K562 (cell line): Measurements from ENCODE around the gene PIN1. TPM values are rescaled to one million over a fixed set of nuclear protein-coding genes. Genes with fewer than 3 reads are reported as not detected.

Experiments used
- AFF4 ChIP-seq: sonication (generic); formaldehyde crosslinking; IDR thresholded peaks from 2 replicates; pipeline ENCODE4 v1.8.0; 2023; ENCODE audit warnings: mild to moderate bottlenecking, missing genetic modification reagents
- NBN ChIP-seq: fragments of 450-650 bp; IDR thresholded peaks from 2 replicates; pipeline ENCODE4 v1.6.1; 2016; ENCODE audit warnings: low read depth, mild to moderate bottlenecking
- NONO ChIP-seq, 2 experiments: fragments of 200-400 bp in 1 of 2; fragments of 450-650 bp in 1 of 2; formaldehyde crosslinking in 1 of 2; IDR thresholded peaks; 2 replicates each; pipeline ENCODE4 v1.6.1; 2017; ENCODE audit warnings: low read depth in 2 of 2, mild to moderate bottlenecking in 2 of 2, moderate library complexity in 2 of 2, low read length in 1 of 2
- RBBP5 ChIP-seq: fragments of 200-600 bp; sonication (generic); IDR thresholded peaks from 2 replicates; pipeline ENCODE4 v1.6.1; 2012; ENCODE audit warnings: borderline replicate concordance, mild to moderate bottlenecking, low read length, control low read depth, inconsistent platforms; ENCODE audit not compliant: insufficient read depth, poor library complexity, severe bottlenecking
- SMARCB1 ChIP-seq: IDR thresholded peaks from 2 replicates; pipeline ENCODE4 v1.6.1; 2011; ENCODE audit warnings: improper control_type of control experiment, low read depth; ENCODE audit not compliant: insufficient read length
- STAG1 ChIP-seq: sonication (generic); formaldehyde crosslinking; IDR thresholded peaks from 2 replicates; pipeline ENCODE4 v1.5.0; 2020; ENCODE audit warnings: missing genetic modification reagents, borderline replicate concordance
- SUPT5H ChIP-seq: fragments of 450-650 bp; IDR thresholded peaks from 2 replicates; pipeline ENCODE4 v1.6.1; 2016
- ZKSCAN8 ChIP-seq: fragments of 200-800 bp; sonication (Bioruptor generic); IDR thresholded peaks from 2 replicates; pipeline ENCODE4 v1.6.1; 2016; ENCODE audit warnings: missing genetic modification characterization, missing compliant biosample characterization
- polyA plus RNA-seq, 8 experiments: library from polyadenylated mRNA; depleted of rRNA in 4 of 8; stranded (reverse) in 5 of 8; unstranded in 3 of 8; fragments of >200 nt; fragmentation: Nextera tagmentation in 2 of 8; fragmentation: Illumina TruSeq in 1 of 8; extraction: Ambion mirVana in 2 of 8; extraction: Trizol in 1 of 8; gene quantifications; 2 replicates each; pipeline versions ENCODE4 v1.2.1 to v1.2.3, GENCODE V29; 2011 to 2014; ENCODE audit warnings: inconsistent platforms in 1 of 8, missing spikeins in 1 of 8
- total RNA-seq, 7 experiments: library from RNA; depleted of rRNA in 6 of 7; stranded (reverse); fragments of >200 nt in 6 of 7; fragmentation: Illumina TruSeq in 2 of 7; extraction: Trizol in 2 of 7; gene quantifications; 2 replicates each; pipeline versions ENCODE4 v1.2.1 to v1.2.3, GENCODE V29; 2011 to 2021; ENCODE audit warnings: low replicate concordance in 1 of 7
- TF ChIP-seq, protein P1 (sequence below), 2 experiments: fragments of 450-650 bp in 1 of 2; sonication (generic) in 1 of 2; formaldehyde crosslinking in 1 of 2; IDR thresholded peaks; 2 replicates each; pipeline versions ENCODE4 v1.7.1 to v1.9.0; 2016 to 2022; ENCODE audit warnings: inconsistent platforms in 1 of 2, mild to moderate bottlenecking in 1 of 2, missing genetic modification reagents in 1 of 2
- TF ChIP-seq, protein P2 (sequence below): fragments of 450-650 bp; conservative IDR thresholded peaks from 2 replicates; pipeline ENCODE4 v1.6.1; 2016; ENCODE audit warnings: missing genetic modification characterization, low read depth, mild to moderate bottlenecking, control low read depth, missing compliant biosample characterization

PIN1 gene
- total and polyA plus RNA-seq, 9 of the 15 experiments (the other 6 are each of a cell fraction or from before 2014, with no cell fraction given), result 1.6 to 178 (median 42.5) TPM

DNA sequence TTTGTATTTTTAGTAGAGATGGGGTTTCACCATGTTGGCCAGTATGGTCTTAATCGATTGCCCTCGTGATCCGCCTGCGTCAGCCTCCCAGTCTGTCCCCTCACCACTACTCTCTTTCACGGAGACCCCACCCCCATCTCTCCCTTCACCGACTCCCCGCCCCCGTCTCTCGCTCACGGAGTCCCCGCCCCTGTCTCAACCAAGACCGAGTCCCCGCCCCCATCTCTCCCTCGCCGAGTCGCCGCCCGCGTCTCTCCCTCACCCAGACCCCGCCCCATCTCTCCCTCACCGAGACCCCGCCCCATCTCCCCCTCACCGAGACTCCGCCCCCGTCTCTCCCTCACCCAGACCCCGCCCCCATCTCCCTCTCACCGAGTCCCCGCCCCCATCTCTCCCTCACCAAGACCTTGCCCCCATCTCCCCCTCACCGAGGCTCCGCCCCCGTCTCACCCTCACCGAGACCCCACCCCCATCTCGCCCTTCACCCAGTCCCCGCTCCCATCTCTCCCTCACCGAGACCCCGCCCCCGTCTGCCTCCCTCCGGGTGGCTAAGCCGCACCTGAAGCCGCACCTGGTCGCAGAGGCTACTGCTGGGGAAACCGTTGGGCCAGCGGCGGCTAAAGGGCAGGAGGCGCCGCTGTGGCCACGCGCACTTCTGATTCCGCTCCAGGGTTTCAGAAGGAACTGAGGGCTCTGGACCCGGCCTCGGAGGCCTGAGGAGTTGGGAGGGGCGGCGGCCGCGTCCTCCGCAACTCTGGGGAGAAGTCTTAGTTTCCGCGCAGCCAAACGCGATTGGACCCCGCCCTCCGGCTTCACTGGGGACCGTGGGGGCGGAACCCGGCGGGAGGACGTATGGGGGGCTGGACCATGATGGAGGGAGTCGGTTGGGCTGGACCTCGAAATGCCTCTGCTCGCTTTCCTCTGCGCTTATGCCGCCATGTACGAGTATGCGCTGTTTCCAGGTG, 49.5 kb upstream of the PIN1 start (continued):
- TF ChIP-seq AFF4 (CRISPR knock-in tag), result peak; percentile 64; the same call in 1 of the 2 replicates
- peak; percentile 82; the same call in 1 of the 2 replicates for TF ChIP-seq NBN
- peak in 1 of 2 experiments; percentile 41; a peak in 1 of 4 replicates for TF ChIP-seq NONO (IDR thresholded peaks at IDR 0.05; ENCODE audit: low read depth in 2 of 2, low read length in 1 of 2)
- TF ChIP-seq STAG1 (CRISPR knock-in tag), result no peak
- TF ChIP-seq, protein P1, sequence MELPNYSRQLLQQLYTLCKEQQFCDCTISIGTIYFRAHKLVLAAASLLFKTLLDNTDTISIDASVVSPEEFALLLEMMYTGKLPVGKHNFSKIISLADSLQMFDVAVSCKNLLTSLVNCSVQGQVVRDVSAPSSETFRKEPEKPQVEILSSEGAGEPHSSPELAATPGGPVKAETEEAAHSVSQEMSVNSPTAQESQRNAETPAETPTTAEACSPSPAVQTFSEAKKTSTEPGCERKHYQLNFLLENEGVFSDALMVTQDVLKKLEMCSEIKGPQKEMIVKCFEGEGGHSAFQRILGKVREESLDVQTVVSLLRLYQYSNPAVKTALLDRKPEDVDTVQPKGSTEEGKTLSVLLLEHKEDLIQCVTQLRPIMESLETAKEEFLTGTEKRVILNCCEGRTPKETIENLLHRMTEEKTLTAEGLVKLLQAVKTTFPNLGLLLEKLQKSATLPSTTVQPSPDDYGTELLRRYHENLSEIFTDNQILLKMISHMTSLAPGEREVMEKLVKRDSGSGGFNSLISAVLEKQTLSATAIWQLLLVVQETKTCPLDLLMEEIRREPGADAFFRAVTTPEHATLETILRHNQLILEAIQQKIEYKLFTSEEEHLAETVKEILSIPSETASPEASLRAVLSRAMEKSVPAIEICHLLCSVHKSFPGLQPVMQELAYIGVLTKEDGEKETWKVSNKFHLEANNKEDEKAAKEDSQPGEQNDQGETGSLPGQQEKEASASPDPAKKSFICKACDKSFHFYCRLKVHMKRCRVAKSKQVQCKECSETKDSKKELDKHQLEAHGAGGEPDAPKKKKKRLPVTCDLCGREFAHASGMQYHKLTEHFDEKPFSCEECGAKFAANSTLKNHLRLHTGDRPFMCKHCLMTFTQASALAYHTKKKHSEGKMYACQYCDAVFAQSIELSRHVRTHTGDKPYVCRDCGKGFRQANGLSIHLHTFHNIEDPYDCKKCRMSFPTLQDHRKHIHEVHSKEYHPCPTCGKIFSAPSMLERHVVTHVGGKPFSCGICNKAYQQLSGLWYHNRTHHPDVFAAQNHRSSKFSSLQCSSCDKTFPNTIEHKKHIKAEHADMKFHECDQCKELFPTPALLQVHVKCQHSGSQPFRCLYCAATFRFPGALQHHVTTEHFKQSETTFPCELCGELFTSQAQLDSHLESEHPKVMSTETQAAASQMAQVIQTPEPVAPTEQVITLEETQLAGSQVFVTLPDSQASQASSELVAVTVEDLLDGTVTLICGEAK (IDR thresholded peaks at IDR 0.05), result 0 out of 2 replicates have a peak, but pooled peaks have one; percentile 16
- TF ChIP-seq, protein P1 (CRISPR knock-in tag; IDR thresholded peaks at IDR 0.05), result no peak
- no peak for TF ChIP-seq ZKSCAN8 (CRISPR knock-in tag)
- peak; percentile 37 for TF ChIP-seq RBBP5
- peak; percentile 89 for TF ChIP-seq SUPT5H
- TF ChIP-seq SMARCB1, result no peak
- TF ChIP-seq, protein P2, sequence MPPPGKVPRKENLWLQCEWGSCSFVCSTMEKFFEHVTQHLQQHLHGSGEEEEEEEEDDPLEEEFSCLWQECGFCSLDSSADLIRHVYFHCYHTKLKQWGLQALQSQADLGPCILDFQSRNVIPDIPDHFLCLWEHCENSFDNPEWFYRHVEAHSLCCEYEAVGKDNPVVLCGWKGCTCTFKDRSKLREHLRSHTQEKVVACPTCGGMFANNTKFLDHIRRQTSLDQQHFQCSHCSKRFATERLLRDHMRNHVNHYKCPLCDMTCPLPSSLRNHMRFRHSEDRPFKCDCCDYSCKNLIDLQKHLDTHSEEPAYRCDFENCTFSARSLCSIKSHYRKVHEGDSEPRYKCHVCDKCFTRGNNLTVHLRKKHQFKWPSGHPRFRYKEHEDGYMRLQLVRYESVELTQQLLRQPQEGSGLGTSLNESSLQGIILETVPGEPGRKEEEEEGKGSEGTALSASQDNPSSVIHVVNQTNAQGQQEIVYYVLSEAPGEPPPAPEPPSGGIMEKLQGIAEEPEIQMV (tag), result peak; percentile 81
